Osteocyte (in vitro differentiated cells): ENCODE results near the gene ERICH3. TPM values are rescaled to one million over a fixed set of nuclear protein-coding genes. Genes with fewer than 3 reads are reported as not detected.

Experiments used
- DNase-seq: peaks from one replicate; pipeline ENCODE4 v3.0.0; 2021; ENCODE audit warnings: mixed read lengths; ENCODE audit not compliant: unreplicated experiment; ENCODE audit errors: extremely low spot score
- H3K27ac Mint-ChIP-seq: one replicate; pipeline ENCODE4 v1.8.0; 2021; ENCODE audit warnings: mild to moderate bottlenecking, mixed read lengths; ENCODE audit not compliant: unreplicated experiment
- H3K27me3 Mint-ChIP-seq: one replicate; pipeline ENCODE4 v1.8.0; 2021; ENCODE audit warnings: mixed read lengths; ENCODE audit not compliant: unreplicated experiment
- H3K36me3 Mint-ChIP-seq: one replicate; pipeline ENCODE4 v1.8.0; 2021; ENCODE audit warnings: mixed read lengths; ENCODE audit not compliant: unreplicated experiment
- H3K4me1 Mint-ChIP-seq: one replicate; pipeline ENCODE4 v1.8.0; 2021; ENCODE audit warnings: mixed read lengths; ENCODE audit not compliant: unreplicated experiment
- H3K4me3 Mint-ChIP-seq: one replicate; pipeline ENCODE4 v1.8.0; 2021; ENCODE audit warnings: mild to moderate bottlenecking, moderate library complexity, mixed read lengths; ENCODE audit not compliant: unreplicated experiment
- H3K9me3 Mint-ChIP-seq: one replicate; pipeline ENCODE4 v1.8.0; 2021; ENCODE audit warnings: mixed read lengths; ENCODE audit not compliant: unreplicated experiment
- total RNA-seq: library from RNA; stranded (reverse); gene quantifications from 2 replicates; pipeline ENCODE4 v1.2.1, GENCODE V29; 2021
- TF ChIP-seq, protein P1 (sequence below): fragments of 200-600 bp; sonication (generic); IDR thresholded peaks from 2 replicates; pipeline ENCODE4 v1.5.0; 2021; ENCODE audit warnings: antibody characterized with exemption, mild to moderate bottlenecking, moderate library complexity

The ERICH3 gene
- total RNA-seq, 1 donor from 2014 or later, result not detected

DNA sequence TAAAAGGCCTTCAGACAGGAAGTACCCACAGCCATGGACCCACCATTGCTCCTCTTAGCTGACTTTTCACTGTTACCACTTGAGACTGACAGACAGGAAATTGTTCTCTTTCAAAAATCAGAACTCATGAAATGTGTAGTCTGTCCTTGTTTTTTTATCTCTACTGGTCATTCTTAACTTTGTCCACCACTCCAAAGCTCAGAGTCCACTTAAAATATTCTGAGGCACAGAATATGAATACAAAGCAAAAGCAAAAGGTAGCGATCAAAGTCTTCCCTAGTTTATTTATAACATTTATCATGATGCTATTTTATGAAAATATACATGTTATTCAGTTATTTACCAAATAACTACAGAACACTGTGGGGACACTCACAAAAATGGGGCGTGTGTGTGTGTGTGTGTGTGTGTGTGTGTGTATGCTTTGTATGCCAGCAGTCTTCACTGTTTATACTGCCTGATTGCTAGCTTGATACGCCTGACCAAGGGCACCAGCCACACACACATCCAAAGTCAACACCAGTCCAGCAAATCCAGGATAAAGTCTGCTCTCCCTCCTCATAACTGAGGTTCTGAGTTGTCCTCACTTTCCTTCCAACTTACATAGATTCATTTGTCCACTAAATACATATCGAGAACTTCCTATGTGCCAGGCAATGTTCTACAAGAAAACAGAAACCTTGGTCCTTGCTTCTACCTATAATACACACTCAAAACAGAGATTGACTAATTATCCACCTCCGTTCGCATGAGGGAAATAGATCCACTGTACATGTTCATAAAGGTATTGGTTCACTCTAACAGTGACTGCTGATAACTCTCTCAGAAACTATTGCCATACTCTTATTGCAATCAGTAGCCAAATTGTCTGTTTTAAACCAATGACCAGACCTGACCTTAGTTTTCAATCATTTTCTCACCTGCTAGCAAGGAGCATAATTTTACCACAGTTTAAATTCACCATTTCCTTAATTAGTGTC lies 79.4 kb downstream of the ERICH3 start:
- no peak overlapping the region for H3K27ac Mint-ChIP-seq
- DNase-seq, result no peak
- no peaks in the 10 kb centered on the region for H3K4me1 Mint-ChIP-seq
- H3K36me3 Mint-ChIP-seq, result no peaks in the 10 kb centered on the region
- no peaks in the 10 kb centered on the region for H3K27me3 Mint-ChIP-seq
- H3K9me3 Mint-ChIP-seq, result no peaks in the 10 kb centered on the region
- TF ChIP-seq, protein P1, sequence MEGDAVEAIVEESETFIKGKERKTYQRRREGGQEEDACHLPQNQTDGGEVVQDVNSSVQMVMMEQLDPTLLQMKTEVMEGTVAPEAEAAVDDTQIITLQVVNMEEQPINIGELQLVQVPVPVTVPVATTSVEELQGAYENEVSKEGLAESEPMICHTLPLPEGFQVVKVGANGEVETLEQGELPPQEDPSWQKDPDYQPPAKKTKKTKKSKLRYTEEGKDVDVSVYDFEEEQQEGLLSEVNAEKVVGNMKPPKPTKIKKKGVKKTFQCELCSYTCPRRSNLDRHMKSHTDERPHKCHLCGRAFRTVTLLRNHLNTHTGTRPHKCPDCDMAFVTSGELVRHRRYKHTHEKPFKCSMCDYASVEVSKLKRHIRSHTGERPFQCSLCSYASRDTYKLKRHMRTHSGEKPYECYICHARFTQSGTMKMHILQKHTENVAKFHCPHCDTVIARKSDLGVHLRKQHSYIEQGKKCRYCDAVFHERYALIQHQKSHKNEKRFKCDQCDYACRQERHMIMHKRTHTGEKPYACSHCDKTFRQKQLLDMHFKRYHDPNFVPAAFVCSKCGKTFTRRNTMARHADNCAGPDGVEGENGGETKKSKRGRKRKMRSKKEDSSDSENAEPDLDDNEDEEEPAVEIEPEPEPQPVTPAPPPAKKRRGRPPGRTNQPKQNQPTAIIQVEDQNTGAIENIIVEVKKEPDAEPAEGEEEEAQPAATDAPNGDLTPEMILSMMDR, result no peak
- no peak overlapping the region for H3K4me3 Mint-ChIP-seq

GRCh38 chr1:74592580-74593355 lies 80.8 kb downstream of the ERICH3 start:
- TF ChIP-seq, protein P1, result no peak

GRCh38 chr1:74591949-74592348 lies 81.6 kb downstream of the ERICH3 start:
- Mint-ChIP-seq H3K9me3 (no peaks in the 10 kb centered on the region), H3K4me1 (no peaks in the 10 kb centered on the region), H3K4me3 (no peak overlapping the region), H3K27ac (no peak overlapping the region), H3K36me3 (no peaks in the 10 kb centered on the region), H3K27me3 (no peaks in the 10 kb centered on the region)
- TF ChIP-seq, protein P1, result no peak
- DNase-seq, result no peak

More at GRCh38 chr1:74592580-74593355, 80.8 kb downstream of the ERICH3 start:
- no peak overlapping the region for H3K27ac Mint-ChIP-seq
- H3K4me1 Mint-ChIP-seq, result no peaks in the 10 kb centered on the region
- no peak for DNase-seq
- no peaks in the 10 kb centered on the region for H3K27me3 Mint-ChIP-seq
- no peaks in the 10 kb centered on the region for H3K36me3 Mint-ChIP-seq
- H3K9me3 Mint-ChIP-seq, result no peaks in the 10 kb centered on the region
- no peak overlapping the region for H3K4me3 Mint-ChIP-seq

DNA sequence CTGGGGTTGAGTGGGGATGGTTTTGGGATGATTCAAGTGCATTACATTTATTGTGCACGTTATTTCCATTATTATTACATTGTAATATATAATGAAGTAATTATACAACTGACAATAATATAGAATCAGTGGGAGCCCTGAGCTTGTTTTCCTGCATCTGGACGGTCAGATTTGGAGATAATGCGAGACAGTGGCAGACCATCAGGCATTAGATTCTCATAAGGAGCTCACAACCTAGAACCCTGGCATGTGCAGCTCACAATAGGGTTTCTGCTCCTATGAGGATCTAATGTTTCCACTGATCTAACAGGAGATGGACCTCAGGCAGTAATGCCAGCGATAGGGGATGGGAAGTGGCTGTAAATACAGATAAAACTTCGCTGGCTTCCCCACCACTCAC lies 83.3 kb downstream of the ERICH3 start:
- TF ChIP-seq, protein P1, result no peak
- Mint-ChIP-seq H3K36me3 (no peaks in the 10 kb centered on the region), H3K4me1 (no peaks in the 10 kb centered on the region), H3K27ac (no peak overlapping the region), H3K27me3 (no peaks in the 10 kb centered on the region), H3K4me3 (no peak overlapping the region), H3K9me3 (no peaks in the 10 kb centered on the region)
- no peak for DNase-seq

- Mint-ChIP-seq H3K4me3 (no peak overlapping the region), H3K27ac (no peak overlapping the region), H3K36me3 (no peaks in the 10 kb centered on the region), H3K4me1 (no peaks in the 10 kb centered on the region), H3K9me3 (no peaks in the 10 kb centered on the region), H3K27me3 (peaks cover 3% of the 10 kb centered on the region)
- TF ChIP-seq, protein P1, result no peak
- DNase-seq, result no peak
These were observed 85.7 kb downstream of the ERICH3 start for GRCh38 chr1:74587888-74588287.
